Stomach (tissue), 9 donors: ENCODE results near the gene RUNDC1. TPM values are rescaled to one million over a fixed set of nuclear protein-coding genes. Genes with fewer than 3 reads are reported as not detected.

ENCODE experiments used
- DNase-seq, 2 donors: peaks; one replicate each; pipeline versions ENCODE4 v3.0.0 to v3.0.0-alpha.2; 2013 to 2019
- H3K27ac ChIP-seq, 5 donors: fragments of 200-600 bp in 4 of 5; sonication (generic) in 4 of 5; one replicate each; pipeline ENCODE4 v1.5.1; 2013 to 2019; ENCODE audit warnings: mild to moderate bottlenecking in 1 of 5, moderate library complexity in 1 of 5
- H3K27me3 ChIP-seq, 3 donors: fragments of 200-600 bp; sonication (generic); one replicate each; pipeline ENCODE4 v1.5.1; 2017 to 2019; ENCODE audit warnings: mixed run types in 1 of 3
- H3K36me3 ChIP-seq, 4 donors: fragments of 200-600 bp; sonication (generic); 1 replicate in 3 of 4; 2 replicates in 1 of 4; pipeline ENCODE4 v1.5.1; 2016 to 2019
- H3K4me1 ChIP-seq, 4 donors: fragments of 200-600 bp; sonication (generic); one replicate each; pipeline ENCODE4 v1.5.1; 2016 to 2019
- H3K4me3 ChIP-seq, 4 donors: fragments of 200-600 bp; sonication (generic) in 3 of 4; one replicate each; pipeline ENCODE4 v1.5.1; 2016 to 2019; ENCODE audit warnings: mild to moderate bottlenecking in 1 of 4
- H3K9me3 ChIP-seq, 4 donors: fragments of 200-600 bp; sonication (generic); one replicate each; pipeline ENCODE4 v1.5.1; 2016 to 2019
- EP300 ChIP-seq: sonication (generic); formaldehyde crosslinking; IDR thresholded peaks from one replicate; pipeline ENCODE4 v1.6.1; 2017; ENCODE audit warnings: antibody characterized with exemption
- POLR2A ChIP-seq, 4 donors: fragments of 450-650 bp; IDR thresholded peaks; one replicate each; pipeline ENCODE4 v1.6.1; 2016; ENCODE audit warnings: antibody characterized with exemption in 4 of 4, control low read depth in 2 of 4, mild to moderate bottlenecking in 1 of 4, moderate library complexity in 1 of 4
- POLR2AphosphoS5 ChIP-seq, 3 donors: sonication (generic); formaldehyde crosslinking; IDR thresholded peaks; one replicate each; pipeline ENCODE4 v1.6.1; 2016; ENCODE audit warnings: antibody characterized with exemption in 3 of 3
- WGBS, 5 donors: extraction: QIAGEN DNeasy Blood & Tissue Kit in 3 of 5; methylation state at CpG; one replicate each; pipeline versions ENCODE4 v1.1.5 to v1.1.7; 2013 to 2018; 5-methylcytosine and 5-hydroxymethylcytosine counted together
- intact Hi-C: fragments of 100-400 bp; cut with DNase I; formaldehyde crosslinking; loops from one replicate; pipeline ENCODE4 v1.15.1; 2023; ENCODE audit warnings: low total_unique reads
- polyA plus RNA-seq, 3 donors: library from polyadenylated mRNA; stranded (reverse); fragments of 200-250 nt; gene quantifications; one replicate each; pipeline ENCODE4 v1.2.3, GENCODE V29; 2013
- total RNA-seq, 5 donors: library from RNA; depleted of rRNA; stranded (reverse); fragments of >200 nt; gene quantifications; one replicate each; pipeline versions ENCODE4 v1.1.0 to v1.2.3, GENCODE V29; 2014 to 2016
- TF ChIP-seq, protein P1 (sequence below), 7 experiments: fragments of 450-650 bp in 4 of 7; fragments of 200-600 bp in 3 of 7; sonication (generic) in 3 of 7; IDR thresholded peaks; one replicate each; pipeline ENCODE4 v1.5.1; 2016 to 2019; ENCODE audit warnings: antibody characterized with exemption in 7 of 7, control low read depth in 2 of 7, mild to moderate bottlenecking in 1 of 7
- donor health status: healthy with polysubstance abuse.
- donor health status: Bipolar disorder and iron deficiency.
- donor health status: healthy.

RUNDC1 gene
- total and polyA plus RNA-seq, 8 donors, result 5.8 to 51.6 (median 13.8) TPM

- 72 to 82% (median 78%) methylated on average over 9 of the region's 9 CpGs for WGBS, 5 donors
- intact Hi-C loops, result loop anchor here (10.0 kb wide), 1 partner anchor 97 kb away; the partner anchor contains the start of gene BRCA1
Observed at GRCh38 chr17:43027091-43028032, 47.0 kb downstream of the RUNDC1 start.

GRCh38 chr17:43028221-43028861, 48.0 kb downstream of the RUNDC1 start:
- intact Hi-C loops, result loop anchor here (10.0 kb wide), 1 partner anchor 96 kb away; the partner anchor contains the start of gene BRCA1

More at GRCh38 chr17:43027091-43028032, 47.0 kb downstream of the RUNDC1 start:
- H3K4me1 ChIP-seq, result peaks cover 9 to 27% (median 20%) of the 10 kb centered on the region in 4 donors
- TF ChIP-seq, protein P1, sequence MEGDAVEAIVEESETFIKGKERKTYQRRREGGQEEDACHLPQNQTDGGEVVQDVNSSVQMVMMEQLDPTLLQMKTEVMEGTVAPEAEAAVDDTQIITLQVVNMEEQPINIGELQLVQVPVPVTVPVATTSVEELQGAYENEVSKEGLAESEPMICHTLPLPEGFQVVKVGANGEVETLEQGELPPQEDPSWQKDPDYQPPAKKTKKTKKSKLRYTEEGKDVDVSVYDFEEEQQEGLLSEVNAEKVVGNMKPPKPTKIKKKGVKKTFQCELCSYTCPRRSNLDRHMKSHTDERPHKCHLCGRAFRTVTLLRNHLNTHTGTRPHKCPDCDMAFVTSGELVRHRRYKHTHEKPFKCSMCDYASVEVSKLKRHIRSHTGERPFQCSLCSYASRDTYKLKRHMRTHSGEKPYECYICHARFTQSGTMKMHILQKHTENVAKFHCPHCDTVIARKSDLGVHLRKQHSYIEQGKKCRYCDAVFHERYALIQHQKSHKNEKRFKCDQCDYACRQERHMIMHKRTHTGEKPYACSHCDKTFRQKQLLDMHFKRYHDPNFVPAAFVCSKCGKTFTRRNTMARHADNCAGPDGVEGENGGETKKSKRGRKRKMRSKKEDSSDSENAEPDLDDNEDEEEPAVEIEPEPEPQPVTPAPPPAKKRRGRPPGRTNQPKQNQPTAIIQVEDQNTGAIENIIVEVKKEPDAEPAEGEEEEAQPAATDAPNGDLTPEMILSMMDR (IDR thresholded peaks at IDR 0.05), result no peak
- TF ChIP-seq POLR2A (IDR thresholded peaks at IDR 0.05) (no peak), POLR2AphosphoS5 (IDR thresholded peaks at IDR 0.05) (no peak), EP300 (no peak)
- no peak for DNase-seq
- H3K36me3 ChIP-seq, result no peaks in the 10 kb centered on the region
- no peak overlapping the region for H3K27ac ChIP-seq
- no peaks in the 10 kb centered on the region for H3K9me3 ChIP-seq
- H3K4me3 ChIP-seq, result no peak overlapping the region
- no peaks in the 10 kb centered on the region for H3K27me3 ChIP-seq

GRCh38 chr17:43030137-43030767, 49.9 kb downstream of the RUNDC1 start:
- DNase-seq, result no peak
- no peak overlapping the region for H3K4me3 ChIP-seq

More at GRCh38 chr17:43028221-43028861, 48.0 kb downstream of the RUNDC1 start:
- H3K9me3 ChIP-seq, result no peaks in the 10 kb centered on the region
- H3K27me3 ChIP-seq, result no peaks in the 10 kb centered on the region
- TF ChIP-seq POLR2AphosphoS5 (IDR thresholded peaks at IDR 0.05) (no peak), EP300 (no peak), POLR2A (IDR thresholded peaks at IDR 0.05) (no peak)
- TF ChIP-seq, protein P1 (IDR thresholded peaks at IDR 0.05), result no peak
- no peak for DNase-seq
- no peaks in the 10 kb centered on the region for H3K36me3 ChIP-seq
- H3K4me3 ChIP-seq, result no peak overlapping the region
- 81 to 85% (median 83%) methylated on average over 17 of the region's 17 CpGs for WGBS, 5 donors
- H3K4me1 ChIP-seq, result peaks cover 5 to 20% (median 12%) of the 10 kb centered on the region in 4 donors
- H3K27ac ChIP-seq, result no peak overlapping the region

More at GRCh38 chr17:43030137-43030767, 49.9 kb downstream of the RUNDC1 start:
- Histone ChIP-seq H3K36me3 (no peaks in the 10 kb centered on the region), H3K27ac (peak overlapping the region in 1 of 5 donors; percentile 42), H3K9me3 (no peaks in the 10 kb centered on the region), H3K27me3 (no peaks in the 10 kb centered on the region), H3K4me1 (peaks cover 0 to 3% (median 1%) of the 10 kb centered on the region in 4 donors)
- WGBS, 5 donors, result 60 to 78% (median 68%) methylated on average over 6 of the region's 6 CpGs
- intact Hi-C loops, result no loop called here
- TF ChIP-seq POLR2AphosphoS5 (IDR thresholded peaks at IDR 0.05) (no peak), EP300 (no peak), POLR2A (IDR thresholded peaks at IDR 0.05) (no peak)
- TF ChIP-seq, protein P1 (IDR thresholded peaks at IDR 0.05), result no peak
